ENCODE data around the gene KIF26B.

Gene KIF26B

GRCh38 chr1:245132771-245133170 lies 22.0 kb upstream of the KIF26B start:
- DNase-seq (ENCODE audit: low read depth in 3 of 3): no peak

GRCh38 chr1:245133995-245134715 lies 20.6 kb upstream of the KIF26B start:
- no peak for DNase-seq (ENCODE audit: low read depth in 3 of 3)

GRCh38 chr1:245142171-245142798 lies 12.5 kb upstream of the KIF26B start:
- DNase-seq (ENCODE audit: low read depth in 3 of 3): no peak

- no peak for DNase-seq (ENCODE audit: low read depth in 3 of 3)
Observed at GRCh38 chr1:245142976-245143375, 11.8 kb upstream of the KIF26B start.

GRCh38 chr1:245143849-245144248 lies 10.9 kb upstream of the KIF26B start:
- no peak for DNase-seq (ENCODE audit: low read depth in 3 of 3)

GRCh38 chr1:245148069-245148468 lies 6.7 kb upstream of the KIF26B start:
- no peak for DNase-seq (ENCODE audit: low read depth in 3 of 3)

GRCh38 chr1:245148861-245149260 lies 5.9 kb upstream of the KIF26B start:
- no peak for DNase-seq (ENCODE audit: low read depth in 3 of 3)

- peak in 1 of 3 donors; percentile 54 for DNase-seq (ENCODE audit: low read depth in 3 of 3)
Observed at GRCh38 chr1:245153081-245153551, 1.7 kb upstream of the KIF26B start.

GRCh38 chr1:245153552-245154428 lies 995 bp upstream of the KIF26B start:
- DNase-seq (ENCODE audit: low read depth in 3 of 3): no peak

- no peak for DNase-seq (ENCODE audit: low read depth in 3 of 3)
Observed at GRCh38 chr1:245155272-245156040, 671 bp downstream of the KIF26B start.

GRCh38 chr1:245156041-245156735 lies 1.4 kb downstream of the KIF26B start:
- peak; percentile 72 to 84 (median 77) for DNase-seq (ENCODE audit: low read depth in 3 of 3)

- DNase-seq (ENCODE audit: low read depth in 3 of 3): no peak
Observed at GRCh38 chr1:245156736-245157505, 2.1 kb downstream of the KIF26B start.

- DNase-seq (ENCODE audit: low read depth in 3 of 3): no peak
Observed at GRCh38 chr1:245158913-245159312, 4.1 kb downstream of the KIF26B start.

GRCh38 chr1:245160288-245160687 lies 5.5 kb downstream of the KIF26B start:
- DNase-seq (ENCODE audit: low read depth in 3 of 3): no peak

- DNase-seq (ENCODE audit: low read depth in 3 of 3): no peak
Observed at GRCh38 chr1:245160741-245161400, 6.1 kb downstream of the KIF26B start.

GRCh38 chr1:245161866-245162265 lies 7.1 kb downstream of the KIF26B start:
- DNase-seq (ENCODE audit: low read depth in 3 of 3): no peak

- DNase-seq (ENCODE audit: low read depth in 3 of 3): no peak
Observed at GRCh38 chr1:245166471-245166885, 11.7 kb downstream of the KIF26B start.

- no peak for DNase-seq (ENCODE audit: low read depth in 3 of 3)
Observed at GRCh38 chr1:245168086-245168485, 13.3 kb downstream of the KIF26B start.

GRCh38 chr1:245168906-245169305 lies 14.1 kb downstream of the KIF26B start:
- DNase-seq (ENCODE audit: low read depth in 3 of 3): no peak

- no peak for DNase-seq (ENCODE audit: low read depth in 3 of 3)
Observed at GRCh38 chr1:245169376-245169775, 14.6 kb downstream of the KIF26B start.

All from stimulated activated CD4-positive, alpha-beta T cell treated with anti-CD3 and anti-CD28 coated beads, TNF-alpha, amount 100 ng/mL, for 48 hours (primary cell).